Panc1 (cell line): ENCODE measurements around the gene GHITM. TPM values are rescaled to one million over a fixed set of nuclear protein-coding genes. Genes with fewer than 3 reads are reported as not detected.

Experiments
- ATAC-seq: fragments of 200-7000 bp; cut with Tn5 transposase; 2 replicates; pipeline ENCODE4 v1.9.1; 2020; ENCODE audit warnings: mild to moderate bottlenecking, moderate library complexity
- BruUV-seq: library from RNA; stranded (reverse); fragments of 400-500 nt; replicated peaks from 2 replicates; lab custom pipeline; 2021; lab: Mats Ljungman, UMichigan
- CTCF ChIA-PET: fragments of 300-600 bp; sonication (Branson Sonifier 250); formaldehyde crosslinking; loops from one replicate; lab custom pipeline; 2022; ENCODE audit warnings: antibody characterized with exemption; lab: Charles Lee
- POLR2A ChIA-PET: fragments of 300-600 bp; sonication (Branson Sonifier 250); formaldehyde crosslinking; loops from one replicate; lab custom pipeline; 2022; ENCODE audit warnings: antibody characterized with exemption; lab: Charles Lee
- DNase-seq: peaks from one replicate; pipeline ENCODE4 v3.0.0-alpha.2; 2010; ENCODE audit warnings: low read depth, low spot score
- H3K27ac ChIP-seq: 2 replicates; pipeline ENCODE4 v1.5.1; 2011; ENCODE audit warnings: mild to moderate bottlenecking, low read length, inconsistent platforms
- H3K27me3 ChIP-seq: fragments of 200-500 bp; sonication (Bioruptor generic); 2 replicates; pipeline ENCODE4 v1.6.0; 2014; ENCODE audit warnings: low read length, inconsistent platforms; ENCODE audit not compliant: control insufficient read depth, insufficient read depth
- H3K36me3 ChIP-seq: fragments of 200-500 bp; sonication (Bioruptor generic); 2 replicates; pipeline ENCODE4 v1.5.1; 2014; ENCODE audit warnings: inconsistent platforms, mild to moderate bottlenecking, low read length, moderate library complexity; ENCODE audit not compliant: control insufficient read depth, insufficient read depth
- H3K4me1 ChIP-seq: 2 replicates; pipeline ENCODE4 v1.5.1; 2011; ENCODE audit warnings: inconsistent platforms, mild to moderate bottlenecking, low read length, moderate library complexity; ENCODE audit not compliant: control insufficient read depth, insufficient read depth
- H3K4me3 ChIP-seq, 2 experiments: 2 replicates each; pipeline ENCODE4 v1.5.1; 2011 to 2012; ENCODE audit warnings: low read depth in 2 of 2, low read length in 2 of 2, mild to moderate bottlenecking in 2 of 2, inconsistent platforms in 1 of 2, moderate library complexity in 1 of 2
- H3K9me3 ChIP-seq: fragments of 200-500 bp; sonication (Bioruptor generic); 2 replicates; pipeline ENCODE4 v1.5.1; 2014; ENCODE audit warnings: low read depth, mild to moderate bottlenecking, inconsistent platforms, low read length, moderate library complexity; ENCODE audit not compliant: control insufficient read depth, insufficient read depth
- POLR2AphosphoS5 ChIP-seq: IDR thresholded peaks from 2 replicates; pipeline ENCODE4 v1.6.1; 2012; ENCODE audit warnings: mild to moderate bottlenecking, low read depth, low read length, moderate library complexity
- SIN3A ChIP-seq: IDR thresholded peaks from 2 replicates; pipeline ENCODE4 v1.6.1; 2012; ENCODE audit warnings: low read depth, mild to moderate bottlenecking, low read length, moderate library complexity, borderline replicate concordance; ENCODE audit not compliant: insufficient read depth
- TCF7L2 ChIP-seq: IDR thresholded peaks from 2 replicates; pipeline ENCODE4 v1.6.1; 2011; ENCODE audit warnings: mild to moderate bottlenecking, low read depth, low read length, inconsistent platforms
- in situ Hi-C: cut with HindIII; loops from 2 replicates; pipeline ENCODE4 v1.10.0; 2016; ENCODE audit warnings: low sequenced_read_pairs, low pct_unique_long_range_greater_than_20kb
- intact Hi-C: fragments of 100-400 bp; cut with micrococcal nuclease; formaldehyde crosslinking; loops from one replicate; pipeline ENCODE4 v1.10.0; 2022; ENCODE audit not compliant: unreplicated experiment
- total RNA-seq: library from RNA; stranded (reverse); gene quantifications from one replicate; pipeline ENCODE4 v1.2.1, GENCODE V29; 2021; ENCODE audit not compliant: unreplicated experiment
- TF ChIP-seq, protein P1 (sequence below), 2 experiments: IDR thresholded peaks; 2 replicates each; pipeline ENCODE4 v1.6.1; 2011 to 2012; ENCODE audit warnings: low read depth in 2 of 2, control low read depth in 1 of 2, low read length in 1 of 2, mild to moderate bottlenecking in 1 of 2, moderate library complexity in 1 of 2; ENCODE audit not compliant: insufficient read depth in 1 of 2
- TF ChIP-seq, protein P2 (sequence below): fragments of 450-650 bp; IDR thresholded peaks from 2 replicates; pipeline ENCODE4 v1.5.1; 2017; ENCODE audit warnings: mild to moderate bottlenecking

The GHITM gene
- total RNA-seq, 1 experiment from 2014 or later = 188 TPM

DNA sequence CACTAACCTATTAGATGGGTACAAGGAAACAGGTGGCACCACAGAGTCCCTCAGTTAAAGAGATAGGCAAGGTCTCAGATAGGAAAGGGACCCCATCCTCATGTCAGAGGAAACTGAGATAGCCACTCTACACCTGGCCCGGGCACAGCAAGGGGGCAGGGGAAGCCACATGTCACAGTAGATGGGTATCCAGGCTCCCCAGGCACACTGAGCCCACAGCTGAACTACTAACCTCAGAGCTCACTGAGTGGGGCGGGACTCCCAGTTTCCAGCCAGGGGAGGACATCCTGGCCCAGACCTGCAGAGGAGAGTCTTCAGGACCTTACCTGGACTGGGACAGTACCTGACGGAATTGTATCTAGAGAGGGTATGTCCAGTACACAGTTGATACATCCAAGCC is 51.3 kb downstream of the GHITM start:
- peaks cover 20% of the 10 kb centered on the region; the same call in 1 of the 2 replicates for H3K27me3 ChIP-seq
- DNase-seq = no peak
- intact Hi-C loops (no loop called here), in situ Hi-C loops (no loop called here)
- ATAC-seq = no peak
- TF ChIP-seq, protein P1, sequence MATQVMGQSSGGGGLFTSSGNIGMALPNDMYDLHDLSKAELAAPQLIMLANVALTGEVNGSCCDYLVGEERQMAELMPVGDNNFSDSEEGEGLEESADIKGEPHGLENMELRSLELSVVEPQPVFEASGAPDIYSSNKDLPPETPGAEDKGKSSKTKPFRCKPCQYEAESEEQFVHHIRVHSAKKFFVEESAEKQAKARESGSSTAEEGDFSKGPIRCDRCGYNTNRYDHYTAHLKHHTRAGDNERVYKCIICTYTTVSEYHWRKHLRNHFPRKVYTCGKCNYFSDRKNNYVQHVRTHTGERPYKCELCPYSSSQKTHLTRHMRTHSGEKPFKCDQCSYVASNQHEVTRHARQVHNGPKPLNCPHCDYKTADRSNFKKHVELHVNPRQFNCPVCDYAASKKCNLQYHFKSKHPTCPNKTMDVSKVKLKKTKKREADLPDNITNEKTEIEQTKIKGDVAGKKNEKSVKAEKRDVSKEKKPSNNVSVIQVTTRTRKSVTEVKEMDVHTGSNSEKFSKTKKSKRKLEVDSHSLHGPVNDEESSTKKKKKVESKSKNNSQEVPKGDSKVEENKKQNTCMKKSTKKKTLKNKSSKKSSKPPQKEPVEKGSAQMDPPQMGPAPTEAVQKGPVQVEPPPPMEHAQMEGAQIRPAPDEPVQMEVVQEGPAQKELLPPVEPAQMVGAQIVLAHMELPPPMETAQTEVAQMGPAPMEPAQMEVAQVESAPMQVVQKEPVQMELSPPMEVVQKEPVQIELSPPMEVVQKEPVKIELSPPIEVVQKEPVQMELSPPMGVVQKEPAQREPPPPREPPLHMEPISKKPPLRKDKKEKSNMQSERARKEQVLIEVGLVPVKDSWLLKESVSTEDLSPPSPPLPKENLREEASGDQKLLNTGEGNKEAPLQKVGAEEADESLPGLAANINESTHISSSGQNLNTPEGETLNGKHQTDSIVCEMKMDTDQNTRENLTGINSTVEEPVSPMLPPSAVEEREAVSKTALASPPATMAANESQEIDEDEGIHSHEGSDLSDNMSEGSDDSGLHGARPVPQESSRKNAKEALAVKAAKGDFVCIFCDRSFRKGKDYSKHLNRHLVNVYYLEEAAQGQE (IDR thresholded peaks at IDR 0.05; ENCODE audit: insufficient read depth in 1 of 2, low read depth in 2 of 2, low read length in 1 of 2) = no peak
- TF ChIP-seq SIN3A (no peak), TCF7L2 (no peak), POLR2AphosphoS5 (no peak)
- TF ChIP-seq, protein P2, sequence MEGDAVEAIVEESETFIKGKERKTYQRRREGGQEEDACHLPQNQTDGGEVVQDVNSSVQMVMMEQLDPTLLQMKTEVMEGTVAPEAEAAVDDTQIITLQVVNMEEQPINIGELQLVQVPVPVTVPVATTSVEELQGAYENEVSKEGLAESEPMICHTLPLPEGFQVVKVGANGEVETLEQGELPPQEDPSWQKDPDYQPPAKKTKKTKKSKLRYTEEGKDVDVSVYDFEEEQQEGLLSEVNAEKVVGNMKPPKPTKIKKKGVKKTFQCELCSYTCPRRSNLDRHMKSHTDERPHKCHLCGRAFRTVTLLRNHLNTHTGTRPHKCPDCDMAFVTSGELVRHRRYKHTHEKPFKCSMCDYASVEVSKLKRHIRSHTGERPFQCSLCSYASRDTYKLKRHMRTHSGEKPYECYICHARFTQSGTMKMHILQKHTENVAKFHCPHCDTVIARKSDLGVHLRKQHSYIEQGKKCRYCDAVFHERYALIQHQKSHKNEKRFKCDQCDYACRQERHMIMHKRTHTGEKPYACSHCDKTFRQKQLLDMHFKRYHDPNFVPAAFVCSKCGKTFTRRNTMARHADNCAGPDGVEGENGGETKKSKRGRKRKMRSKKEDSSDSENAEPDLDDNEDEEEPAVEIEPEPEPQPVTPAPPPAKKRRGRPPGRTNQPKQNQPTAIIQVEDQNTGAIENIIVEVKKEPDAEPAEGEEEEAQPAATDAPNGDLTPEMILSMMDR = no peak
- H3K4me1 ChIP-seq = peaks cover 5% of the 10 kb centered on the region
- no peak overlapping the region for H3K27ac ChIP-seq
- no peaks in the 10 kb centered on the region for H3K36me3 ChIP-seq
- no peak overlapping the region for H3K4me3 ChIP-seq
- CTCF ChIA-PET = interaction anchor here (0.6 kb wide), 1 partner anchor 13 kb away, joined by 3 read pairs; no protein-coding TSS in a partner anchor
- no peaks in the 10 kb centered on the region for H3K9me3 ChIP-seq
- no TSS peak for BruUV-seq
- POLR2A ChIA-PET = no interaction called here

DNA sequence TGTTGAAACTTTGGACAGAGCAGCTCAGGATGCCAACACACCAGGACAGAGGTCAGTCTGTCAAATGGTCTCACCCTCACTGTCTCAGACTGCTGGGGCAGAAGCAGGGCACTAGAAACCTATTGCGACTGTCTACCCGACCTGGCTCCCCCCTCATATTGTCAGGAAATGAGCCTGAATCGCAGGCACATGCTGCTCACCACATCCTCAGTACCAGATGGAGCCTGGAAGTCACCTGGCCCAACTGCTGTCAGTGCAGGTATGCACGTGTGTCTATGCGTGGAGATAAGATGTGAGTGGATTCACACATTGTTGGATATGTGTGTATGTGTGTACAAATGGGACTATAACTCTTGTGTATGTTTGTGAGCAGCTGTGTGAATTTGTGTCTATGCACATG is 51.8 kb downstream of the GHITM start:
- no peak for DNase-seq
- peaks cover 25% of the 10 kb centered on the region for H3K27me3 ChIP-seq
- no peak for ATAC-seq
- no peaks in the 10 kb centered on the region for H3K36me3 ChIP-seq
- TF ChIP-seq POLR2AphosphoS5 = no peak
- no peaks in the 10 kb centered on the region for H3K9me3 ChIP-seq
- in situ Hi-C loops (no loop called here), intact Hi-C loops (no loop called here)
- ChIA-PET POLR2A (no interaction called here), CTCF (no interaction called here)
- no peak overlapping the region for H3K4me3 ChIP-seq
- H3K4me1 ChIP-seq = peaks cover 9% of the 10 kb centered on the region
- BruUV-seq = no TSS peak
- no peak overlapping the region for H3K27ac ChIP-seq

DNA sequence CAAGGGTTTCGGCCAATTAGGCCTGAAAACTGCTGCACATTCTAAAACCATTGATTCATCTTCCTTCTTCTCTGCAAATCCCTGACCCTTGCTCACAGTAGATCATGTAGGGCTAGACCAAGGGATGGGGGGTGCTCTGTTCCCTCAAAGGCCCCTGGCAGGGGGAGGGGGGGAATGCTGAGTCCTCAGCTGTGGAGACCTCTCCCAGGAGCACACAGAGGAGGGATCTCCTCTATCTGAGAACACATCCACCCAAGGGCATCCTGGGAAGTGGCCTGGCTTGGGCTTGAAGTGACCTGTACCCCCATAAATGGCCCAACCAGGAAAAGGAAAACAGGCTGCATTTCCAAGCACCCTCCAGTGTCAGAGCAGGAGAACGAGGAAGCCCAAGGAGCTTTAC is 54.0 kb downstream of the GHITM start:
- in situ Hi-C loops (no loop called here), intact Hi-C loops (no loop called here)
- DNase-seq (no peak), ATAC-seq (no peak)
- Histone ChIP-seq H3K9me3 (no peaks in the 10 kb centered on the region), H3K27ac (no peak overlapping the region), H3K27me3 (peaks cover 35% of the 10 kb centered on the region), H3K4me3 (no peak overlapping the region), H3K36me3 (no peaks in the 10 kb centered on the region), H3K4me1 (peaks cover 13% of the 10 kb centered on the region)
- BruUV-seq = no TSS peak
- no peak for TF ChIP-seq TCF7L2
- TF ChIP-seq, protein P1 (IDR thresholded peaks at IDR 0.05; ENCODE audit: insufficient read depth in 1 of 2, low read depth in 2 of 2, low read length in 1 of 2) = no peak
- TF ChIP-seq, protein P2 = no peak
- no peak for TF ChIP-seq POLR2AphosphoS5
- TF ChIP-seq SIN3A = no peak
- CTCF ChIA-PET = no interaction called here
- POLR2A ChIA-PET = no interaction called here
